Activated CD4-positive, alpha-beta T cell treated with anti-CD3 and anti-CD28 coated beads, Interleukin-2, amount 50 U/mL, for 48 hours (primary cell): ENCODE results near the gene CHDH.

Experiments used
- DNase-seq, 2 experiments: peaks; one replicate each; pipeline ENCODE4 v3.0.0-alpha.2; 2020

Gene CHDH

GRCh38 chr3:53823956-53824657 is 22.1 kb downstream of the CHDH start:
- no peak for DNase-seq

DNA sequence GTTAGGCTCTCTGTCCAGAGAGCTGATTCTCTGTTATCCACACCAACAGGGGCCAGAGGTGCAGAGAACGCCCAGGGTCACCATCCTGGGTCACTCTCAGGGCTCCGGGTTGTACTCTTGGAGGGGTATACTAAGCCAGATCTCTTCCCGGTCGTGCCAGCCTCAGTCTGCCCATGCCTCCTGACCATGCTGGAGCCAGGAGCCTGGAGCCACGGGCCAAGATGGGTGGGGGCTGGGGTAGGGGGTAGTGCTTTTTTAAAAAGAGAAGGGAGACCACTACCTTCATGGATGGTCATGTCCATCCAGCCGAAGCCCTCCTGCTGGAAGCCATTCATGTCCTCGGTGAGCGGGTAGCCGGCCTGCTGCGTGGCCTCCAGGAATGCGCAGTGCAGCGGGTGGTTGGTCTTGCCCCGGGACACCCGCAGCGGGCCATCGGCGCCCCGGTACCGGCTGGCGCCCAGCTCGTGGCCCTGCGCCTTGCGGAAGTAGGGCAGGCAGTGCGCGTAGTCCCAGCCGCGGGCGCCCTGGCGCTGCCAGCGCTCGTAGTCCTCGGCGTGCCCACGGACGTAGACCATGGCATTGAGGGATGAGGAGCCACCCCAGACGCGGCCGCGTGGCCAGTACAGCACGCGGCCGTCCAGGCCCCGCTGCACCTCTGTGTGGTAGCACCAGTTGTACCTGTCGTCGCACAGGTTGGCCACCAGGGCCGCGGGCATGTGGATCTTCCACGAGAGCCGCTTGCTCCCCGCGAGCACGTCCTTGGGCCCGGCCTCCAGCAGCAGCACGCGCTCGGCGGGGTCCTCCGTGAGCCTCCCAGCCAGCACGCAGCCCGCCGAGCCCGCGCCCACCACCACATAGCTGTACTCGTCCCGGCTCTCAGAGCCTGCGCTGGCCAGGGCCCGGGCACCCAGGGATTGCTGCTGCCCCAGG is 22.9 kb downstream of the CHDH start:
- DNase-seq: no peak

DNA sequence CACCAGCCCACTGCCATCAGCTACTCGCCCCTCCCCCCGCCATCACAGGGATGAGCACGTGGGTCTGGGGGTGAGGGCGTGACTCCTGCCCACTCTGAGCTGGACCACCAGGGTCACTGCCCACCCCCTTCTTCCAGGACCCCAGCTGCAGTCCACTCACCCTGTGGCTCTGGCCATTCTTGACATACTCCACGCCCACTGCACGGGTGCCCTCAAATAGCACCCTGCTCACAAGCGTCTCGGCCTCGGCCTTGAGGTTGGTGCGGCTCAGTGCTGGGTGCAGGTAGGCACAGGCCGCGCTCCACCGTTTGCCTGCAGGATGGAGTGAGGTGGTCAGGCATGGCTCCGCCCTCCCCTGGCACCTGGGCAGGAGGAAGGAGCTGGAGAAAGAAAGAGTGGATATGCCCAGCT is 23.9 kb downstream of the CHDH start:
- no peak for DNase-seq

- DNase-seq: no peak
These were observed 24.5 kb downstream of the CHDH start for GRCh38 chr3:53821631-53822121.

- no peak for DNase-seq
These were observed 25.3 kb downstream of the CHDH start for GRCh38 chr3:53820756-53821580.

DNA sequence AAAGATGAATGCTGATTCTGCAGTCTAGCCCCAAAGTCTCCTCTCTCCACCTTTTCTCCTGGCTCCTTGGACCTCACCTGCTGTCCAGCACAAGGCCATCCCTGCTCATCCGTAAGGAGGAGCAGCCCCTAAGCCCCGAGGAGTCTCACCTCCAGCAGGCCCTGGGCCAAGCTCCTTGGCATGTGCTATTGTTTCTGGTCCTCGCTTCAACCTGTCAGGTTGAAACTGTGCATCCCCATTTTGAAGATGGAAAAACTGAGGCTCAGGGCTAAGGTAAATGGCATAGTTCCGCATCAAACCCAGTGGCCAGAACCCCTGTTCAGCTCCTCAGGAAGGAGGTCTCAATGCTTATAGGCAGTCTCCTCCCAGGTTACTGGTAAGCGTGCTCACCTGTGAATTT is 26.1 kb downstream of the CHDH start:
- DNase-seq: no peak

- DNase-seq: no peak
These were observed 26.9 kb downstream of the CHDH start for GRCh38 chr3:53819163-53819868.

DNA sequence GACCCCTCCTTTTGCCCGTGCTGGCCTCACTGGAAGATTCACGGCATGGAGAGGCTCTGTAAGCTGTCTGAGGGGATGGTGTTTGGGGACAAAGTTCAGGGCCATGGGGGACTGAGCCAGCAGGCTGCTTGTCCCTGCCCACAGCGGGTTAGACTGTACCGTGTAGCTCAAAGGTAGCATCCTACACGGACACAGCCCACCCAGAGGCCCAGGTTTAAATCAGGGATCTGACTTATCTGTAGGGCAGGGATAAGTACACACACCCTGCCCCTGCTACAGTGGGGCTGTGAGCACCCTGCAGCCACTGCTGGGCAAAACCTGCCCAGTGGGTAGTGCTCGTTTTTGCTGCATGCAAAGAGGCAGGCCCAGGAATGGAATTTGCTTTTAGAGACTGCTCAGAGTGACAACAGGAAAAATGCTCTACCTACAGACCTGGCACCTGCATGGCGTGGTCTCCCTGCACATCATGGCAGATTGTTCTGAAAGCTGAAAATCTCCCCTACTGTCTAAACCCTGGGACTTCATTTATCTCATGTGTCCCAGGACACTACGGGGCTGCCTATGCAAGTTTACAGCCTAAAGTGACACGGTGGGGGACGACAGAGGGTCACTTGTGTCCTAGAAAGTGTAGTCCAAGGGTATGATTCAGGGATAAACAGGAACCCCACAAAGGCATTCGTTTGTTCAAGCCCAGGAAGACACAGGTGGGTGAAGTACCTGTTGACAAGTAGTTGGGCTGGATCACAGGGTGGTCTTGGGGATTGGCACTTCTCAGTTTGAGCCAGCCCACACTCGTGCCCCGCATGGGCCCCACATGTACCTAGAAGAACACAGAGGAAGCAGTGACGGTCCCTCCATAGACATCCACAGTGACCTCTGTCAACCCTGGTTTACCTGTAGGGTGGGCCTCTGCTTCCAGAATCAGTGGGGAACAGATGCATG is 27.7 kb downstream of the CHDH start:
- no peak for DNase-seq

DNA sequence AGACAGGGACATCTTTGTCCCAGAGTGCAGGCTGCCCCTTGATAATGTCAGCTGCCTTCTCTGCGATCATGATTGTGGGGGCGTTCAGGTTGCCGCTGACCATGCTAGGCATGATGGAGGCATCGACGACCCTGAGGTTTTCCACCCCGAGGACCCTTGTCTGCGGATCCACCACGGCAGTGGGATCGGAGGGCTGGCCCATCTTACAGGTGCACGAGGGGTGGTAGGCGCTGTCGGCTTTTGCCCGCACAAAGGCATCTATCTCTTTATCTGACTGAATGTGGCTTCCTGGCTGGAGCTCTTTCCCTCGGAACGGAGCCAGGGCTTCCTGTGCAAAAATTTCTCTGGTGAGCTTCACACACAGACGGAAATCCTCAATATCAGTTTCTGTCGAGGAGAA is 28.4 kb downstream of the CHDH start:
- DNase-seq: no peak

DNA sequence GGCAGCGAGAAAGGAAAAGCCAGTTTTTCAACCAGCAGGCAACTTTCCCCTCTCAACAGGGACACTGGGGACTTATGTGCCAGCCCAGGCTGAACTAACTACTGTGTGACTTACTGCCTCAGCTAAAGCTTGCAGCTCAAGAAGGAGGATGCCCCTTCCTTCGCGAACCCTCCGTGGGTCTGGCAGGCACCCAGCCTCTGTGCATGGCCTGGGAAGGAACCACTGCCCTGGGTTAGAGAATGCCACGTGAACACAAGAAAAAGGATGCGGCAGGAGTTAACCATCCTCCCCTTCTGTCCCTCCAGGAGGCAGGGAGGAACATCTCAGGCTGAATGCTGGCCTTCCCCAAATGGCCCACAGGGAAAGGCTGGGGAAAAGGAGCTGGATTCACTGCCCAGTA is 29.0 kb downstream of the CHDH start:
- DNase-seq: no peak

- DNase-seq: no peak
These were observed 29.8 kb downstream of the CHDH start for GRCh38 chr3:53816425-53816824.

GRCh38 chr3:53815651-53816050 is 30.6 kb downstream of the CHDH start:
- DNase-seq: no peak

DNA sequence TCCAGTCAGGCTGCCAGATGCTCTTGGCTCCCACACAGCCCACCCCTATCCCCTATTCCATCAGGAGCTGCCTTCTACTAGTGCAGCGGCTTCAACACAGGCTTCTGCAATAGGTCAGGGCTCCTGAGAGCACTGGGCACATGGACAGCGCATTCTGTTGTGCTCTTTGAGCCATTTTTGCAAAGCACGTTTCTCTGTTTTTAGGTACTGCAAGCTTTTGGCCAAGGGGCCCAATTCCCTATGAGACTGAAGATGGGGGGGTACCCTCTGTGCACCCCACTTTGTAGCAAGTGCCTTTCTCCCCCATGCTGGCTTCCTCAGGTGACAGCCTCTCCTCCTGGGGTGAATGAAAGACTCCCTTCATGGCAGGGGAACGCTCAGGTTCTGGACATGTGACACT is 31.2 kb downstream of the CHDH start:
- DNase-seq: no peak

- DNase-seq: no peak
These were observed 32.3 kb downstream of the CHDH start for GRCh38 chr3:53813876-53814275.

DNA sequence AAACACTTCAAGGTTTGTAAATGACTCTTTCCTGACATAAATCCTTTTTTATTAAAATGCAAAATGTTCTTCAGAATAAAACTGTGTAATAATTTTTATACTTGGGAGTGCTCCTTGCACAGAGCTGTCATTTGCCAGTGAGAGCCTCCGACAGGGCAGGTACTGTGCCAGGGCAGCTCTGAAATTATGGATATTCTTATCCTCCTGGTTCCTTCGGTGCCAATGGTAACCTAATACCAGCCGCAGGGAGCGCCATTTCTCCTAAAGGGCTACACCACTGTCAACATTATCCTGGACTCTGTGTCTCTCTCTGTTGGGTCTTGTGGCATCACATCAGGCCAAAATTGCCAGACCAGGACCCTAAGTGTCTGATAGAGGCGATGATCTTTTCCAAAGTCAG is 33.0 kb downstream of the CHDH start:
- DNase-seq: no peak

DNA sequence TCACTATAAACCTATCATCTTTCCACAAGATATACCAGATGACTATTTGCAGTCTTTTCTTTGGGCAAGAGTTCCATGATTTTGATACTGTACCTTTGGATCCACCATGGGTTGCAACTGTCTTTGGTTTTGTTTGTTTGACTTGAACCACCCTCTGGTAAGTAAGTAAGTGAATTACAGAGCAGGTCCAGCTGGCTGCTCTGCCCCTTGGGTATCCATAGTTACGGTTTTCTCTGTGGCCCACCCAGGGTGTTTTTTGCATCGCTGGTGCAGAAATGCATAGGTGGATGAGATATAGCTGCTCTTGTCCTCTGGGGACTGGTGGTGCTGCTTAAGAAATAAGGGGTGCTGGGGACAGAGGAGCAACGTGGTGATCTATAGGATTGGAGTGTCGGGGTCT is 33.8 kb downstream of the CHDH start:
- no peak for DNase-seq

- no peak for DNase-seq
These were observed 34.9 kb downstream of the CHDH start for GRCh38 chr3:53811143-53811927.

DNA sequence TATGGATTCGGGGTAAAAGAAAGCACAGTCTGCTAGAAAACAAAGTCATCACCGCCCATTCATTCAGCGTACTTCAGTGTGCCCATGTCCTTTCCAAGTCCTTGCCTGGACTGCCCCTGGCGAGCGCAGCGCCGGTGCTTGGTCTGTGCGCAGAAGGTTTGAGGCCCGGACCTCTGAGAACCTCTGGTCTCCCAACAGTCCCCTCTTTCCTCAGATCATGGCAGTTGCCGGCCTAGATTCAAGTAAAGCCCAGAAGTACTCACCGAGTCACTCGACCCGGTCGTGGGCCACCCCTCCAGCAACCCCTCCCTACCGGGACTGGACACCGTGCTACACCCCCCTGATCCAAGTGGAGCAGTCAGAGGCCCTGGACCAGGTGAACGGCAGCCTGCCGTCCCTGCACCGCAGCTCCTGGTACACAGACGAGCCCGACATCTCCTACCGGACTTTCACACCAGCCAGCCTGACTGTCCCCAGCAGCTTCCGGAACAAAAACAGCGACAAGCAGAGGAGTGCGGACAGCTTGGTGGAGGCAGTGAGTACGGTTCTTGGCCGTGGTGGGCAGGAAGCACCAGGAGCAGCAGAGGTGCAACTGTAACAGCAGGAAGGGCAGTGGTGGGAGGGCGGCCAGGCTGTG is 36.3 kb downstream of the CHDH start:
- no peak for DNase-seq

- no peak for DNase-seq
These were observed 37.0 kb downstream of the CHDH start for GRCh38 chr3:53809267-53809666.

- no peak for DNase-seq
These were observed 37.7 kb downstream of the CHDH start for GRCh38 chr3:53808496-53808895.
